ENCODE measurements around the gene CLK2. TPM values are rescaled to one million over a fixed set of nuclear protein-coding genes. Genes with fewer than 3 reads are reported as not detected.

CLK2 gene
- total and polyA plus RNA-seq, 9 of the 15 experiments (the other 6 are each of a cell fraction or from before 2014, with no cell fraction given), result 13.5 to 81.4 (median 39.6) TPM

DNA sequence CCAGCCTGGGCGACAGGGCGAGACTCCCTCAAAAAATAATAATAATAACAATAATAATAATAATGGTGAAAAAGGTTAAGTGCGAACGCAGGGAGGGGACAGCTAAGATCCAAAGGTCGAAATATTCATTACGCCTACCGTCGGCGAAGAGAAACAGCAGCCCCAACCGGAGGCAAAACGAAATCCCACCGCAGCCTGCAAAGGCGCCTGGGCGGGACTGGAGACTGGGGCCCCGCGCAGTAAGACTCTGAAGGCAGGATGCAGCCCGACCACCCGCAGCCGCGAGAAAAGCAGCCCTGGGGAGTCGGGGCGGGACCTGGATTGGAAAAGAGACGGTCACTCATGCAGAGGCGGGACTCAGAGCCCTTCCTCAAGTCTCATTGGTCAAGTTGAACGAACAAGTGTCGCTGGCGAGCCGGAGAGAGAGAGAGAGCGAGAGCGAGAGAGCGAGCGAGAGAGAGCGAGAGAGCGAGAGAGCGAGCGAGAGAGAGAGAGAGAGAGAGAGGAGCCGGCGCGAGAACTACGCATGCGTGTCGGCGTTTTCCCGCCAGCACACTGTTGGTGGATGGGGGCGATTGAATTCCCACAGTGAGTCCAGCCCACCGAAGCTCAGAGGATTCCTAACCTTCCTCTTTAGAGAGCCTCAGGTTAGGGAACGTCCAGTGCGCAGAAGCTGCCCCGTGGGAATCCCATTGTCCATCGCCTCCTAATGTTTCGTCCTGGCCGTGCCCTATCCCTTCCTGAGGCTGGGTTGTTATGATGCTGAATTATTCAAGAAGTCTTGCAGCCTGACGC, 28.7 kb downstream of the CLK2 start (continued):
- peak; percentile 61; the same call in 1 of the 2 replicates for TF ChIP-seq NR2F6 (CRISPR knock-in tag; IDR thresholded peaks at IDR 0.05)
- peak; percentile 93; the same call in 1 of the 2 replicates for TF ChIP-seq ZNF589 (CRISPR knock-in tag; IDR thresholded peaks at IDR 0.05; ENCODE audit: low read depth)
- peak; percentile 87; the same call in 1 of the 2 replicates for TF ChIP-seq ZNF224 (CRISPR knock-in tag; IDR thresholded peaks at IDR 0.05)
- TF ChIP-seq KDM2B (CRISPR knock-in tag; IDR thresholded peaks at IDR 0.05), result peak; percentile 96
- TF ChIP-seq ZNF431 (CRISPR knock-in tag; IDR thresholded peaks at IDR 0.05), result peak; percentile 87
- TF ChIP-seq HCFC1 (IDR thresholded peaks at IDR 0.05; ENCODE audit: low read depth, low read length), result peak; percentile 67
- no peak for TF ChIP-seq ZKSCAN3 (CRISPR knock-in tag; IDR thresholded peaks at IDR 0.05)
- TF ChIP-seq, protein P1, sequence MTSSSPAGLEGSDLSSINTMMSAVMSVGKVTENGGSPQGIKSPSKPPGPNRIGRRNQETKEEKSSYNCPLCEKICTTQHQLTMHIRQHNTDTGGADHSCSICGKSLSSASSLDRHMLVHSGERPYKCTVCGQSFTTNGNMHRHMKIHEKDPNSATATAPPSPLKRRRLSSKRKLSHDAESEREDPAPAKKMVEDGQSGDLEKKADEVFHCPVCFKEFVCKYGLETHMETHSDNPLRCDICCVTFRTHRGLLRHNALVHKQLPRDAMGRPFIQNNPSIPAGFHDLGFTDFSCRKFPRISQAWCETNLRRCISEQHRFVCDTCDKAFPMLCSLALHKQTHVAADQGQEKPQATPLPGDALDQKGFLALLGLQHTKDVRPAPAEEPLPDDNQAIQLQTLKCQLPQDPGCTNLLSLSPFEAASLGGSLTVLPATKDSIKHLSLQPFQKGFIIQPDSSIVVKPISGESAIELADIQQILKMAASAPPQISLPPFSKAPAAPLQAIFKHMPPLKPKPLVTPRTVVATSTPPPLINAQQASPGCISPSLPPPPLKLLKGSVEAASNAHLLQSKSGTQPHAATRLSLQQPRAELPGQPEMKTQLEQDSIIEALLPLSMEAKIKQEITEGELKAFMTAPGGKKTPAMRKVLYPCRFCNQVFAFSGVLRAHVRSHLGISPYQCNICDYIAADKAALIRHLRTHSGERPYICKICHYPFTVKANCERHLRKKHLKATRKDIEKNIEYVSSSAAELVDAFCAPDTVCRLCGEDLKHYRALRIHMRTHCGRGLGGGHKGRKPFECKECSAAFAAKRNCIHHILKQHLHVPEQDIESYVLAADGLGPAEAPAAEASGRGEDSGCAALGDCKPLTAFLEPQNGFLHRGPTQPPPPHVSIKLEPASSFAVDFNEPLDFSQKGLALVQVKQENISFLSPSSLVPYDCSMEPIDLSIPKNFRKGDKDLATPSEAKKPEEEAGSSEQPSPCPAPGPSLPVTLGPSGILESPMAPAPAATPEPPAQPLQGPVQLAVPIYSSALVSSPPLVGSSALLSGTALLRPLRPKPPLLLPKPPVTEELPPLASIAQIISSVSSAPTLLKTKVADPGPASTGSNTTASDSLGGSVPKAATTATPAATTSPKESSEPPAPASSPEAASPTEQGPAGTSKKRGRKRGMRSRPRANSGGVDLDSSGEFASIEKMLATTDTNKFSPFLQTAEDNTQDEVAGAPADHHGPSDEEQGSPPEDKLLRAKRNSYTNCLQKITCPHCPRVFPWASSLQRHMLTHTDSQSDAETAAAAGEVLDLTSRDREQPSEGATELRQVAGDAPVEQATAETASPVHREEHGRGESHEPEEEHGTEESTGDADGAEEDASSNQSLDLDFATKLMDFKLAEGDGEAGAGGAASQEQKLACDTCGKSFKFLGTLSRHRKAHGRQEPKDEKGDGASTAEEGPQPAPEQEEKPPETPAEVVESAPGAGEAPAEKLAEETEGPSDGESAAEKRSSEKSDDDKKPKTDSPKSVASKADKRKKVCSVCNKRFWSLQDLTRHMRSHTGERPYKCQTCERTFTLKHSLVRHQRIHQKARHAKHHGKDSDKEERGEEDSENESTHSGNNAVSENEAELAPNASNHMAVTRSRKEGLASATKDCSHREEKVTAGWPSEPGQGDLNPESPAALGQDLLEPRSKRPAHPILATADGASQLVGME (CRISPR knock-in tag; IDR thresholded peaks at IDR 0.05), result peak; percentile 97
- TF ChIP-seq ZNF12 (CRISPR knock-in tag; IDR thresholded peaks at IDR 0.05), result peak; percentile 76; the same call in 1 of the 2 replicates
- peak; percentile 64 for TF ChIP-seq U2AF1 (optimal IDR thresholded peaks at IDR 0.05; ENCODE audit: low read depth, low read length)
- TF ChIP-seq ZNF551 (CRISPR knock-in tag; IDR thresholded peaks at IDR 0.05), result no peak
- TF ChIP-seq, protein P2, sequence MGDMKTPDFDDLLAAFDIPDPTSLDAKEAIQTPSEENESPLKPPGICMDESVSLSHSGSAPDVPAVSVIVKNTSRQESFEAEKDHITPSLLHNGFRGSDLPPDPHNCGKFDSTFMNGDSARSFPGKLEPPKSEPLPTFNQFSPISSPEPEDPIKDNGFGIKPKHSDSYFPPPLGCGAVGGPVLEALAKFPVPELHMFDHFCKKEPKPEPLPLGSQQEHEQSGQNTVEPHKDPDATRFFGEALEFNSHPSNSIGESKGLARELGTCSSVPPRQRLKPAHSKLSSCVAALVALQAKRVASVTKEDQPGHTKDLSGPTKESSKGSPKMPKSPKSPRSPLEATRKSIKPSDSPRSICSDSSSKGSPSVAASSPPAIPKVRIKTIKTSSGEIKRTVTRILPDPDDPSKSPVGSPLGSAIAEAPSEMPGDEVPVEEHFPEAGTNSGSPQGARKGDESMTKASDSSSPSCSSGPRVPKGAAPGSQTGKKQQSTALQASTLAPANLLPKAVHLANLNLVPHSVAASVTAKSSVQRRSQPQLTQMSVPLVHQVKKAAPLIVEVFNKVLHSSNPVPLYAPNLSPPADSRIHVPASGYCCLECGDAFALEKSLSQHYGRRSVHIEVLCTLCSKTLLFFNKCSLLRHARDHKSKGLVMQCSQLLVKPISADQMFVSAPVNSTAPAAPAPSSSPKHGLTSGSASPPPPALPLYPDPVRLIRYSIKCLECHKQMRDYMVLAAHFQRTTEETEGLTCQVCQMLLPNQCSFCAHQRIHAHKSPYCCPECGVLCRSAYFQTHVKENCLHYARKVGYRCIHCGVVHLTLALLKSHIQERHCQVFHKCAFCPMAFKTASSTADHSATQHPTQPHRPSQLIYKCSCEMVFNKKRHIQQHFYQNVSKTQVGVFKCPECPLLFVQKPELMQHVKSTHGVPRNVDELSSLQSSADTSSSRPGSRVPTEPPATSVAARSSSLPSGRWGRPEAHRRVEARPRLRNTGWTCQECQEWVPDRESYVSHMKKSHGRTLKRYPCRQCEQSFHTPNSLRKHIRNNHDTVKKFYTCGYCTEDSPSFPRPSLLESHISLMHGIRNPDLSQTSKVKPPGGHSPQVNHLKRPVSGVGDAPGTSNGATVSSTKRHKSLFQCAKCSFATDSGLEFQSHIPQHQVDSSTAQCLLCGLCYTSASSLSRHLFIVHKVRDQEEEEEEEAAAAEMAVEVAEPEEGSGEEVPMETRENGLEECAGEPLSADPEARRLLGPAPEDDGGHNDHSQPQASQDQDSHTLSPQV (IDR thresholded peaks at IDR 0.05), result peak; percentile 66
- TF ChIP-seq ZNF75A (CRISPR knock-in tag; IDR thresholded peaks at IDR 0.05), result no peak
- TF ChIP-seq, protein P3, sequence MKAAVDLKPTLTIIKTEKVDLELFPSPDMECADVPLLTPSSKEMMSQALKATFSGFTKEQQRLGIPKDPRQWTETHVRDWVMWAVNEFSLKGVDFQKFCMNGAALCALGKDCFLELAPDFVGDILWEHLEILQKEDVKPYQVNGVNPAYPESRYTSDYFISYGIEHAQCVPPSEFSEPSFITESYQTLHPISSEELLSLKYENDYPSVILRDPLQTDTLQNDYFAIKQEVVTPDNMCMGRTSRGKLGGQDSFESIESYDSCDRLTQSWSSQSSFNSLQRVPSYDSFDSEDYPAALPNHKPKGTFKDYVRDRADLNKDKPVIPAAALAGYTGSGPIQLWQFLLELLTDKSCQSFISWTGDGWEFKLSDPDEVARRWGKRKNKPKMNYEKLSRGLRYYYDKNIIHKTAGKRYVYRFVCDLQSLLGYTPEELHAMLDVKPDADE (conservative IDR thresholded peaks at IDR 0.05; ENCODE audit: control insufficient read depth, low read depth, low read length), result peak; percentile 78; the same call in 1 of the 2 replicates
- peak; percentile 92 for TF ChIP-seq GTF2E2 (tag; IDR thresholded peaks at IDR 0.05)
- TF ChIP-seq ZBTB1 (CRISPR knock-in tag; IDR thresholded peaks at IDR 0.05; ENCODE audit: borderline replicate concordance, low read depth), result peak; percentile 83; the same call in 1 of the 2 replicates
